ENCODE results near the gene SLC22A14.

GRCh38 chr3:38345879-38346586, 63.9 kb downstream of the SLC22A14 start:
- TF ChIP-seq CTCF (IDR thresholded peaks at IDR 0.05 in 2 of 3, conservative IDR thresholded peaks at IDR 0.05 in 1 of 3; ENCODE audit: control insufficient read depth in 2 of 3, extremely low read depth in 1 of 3, insufficient read depth in 1 of 3, low read depth in 3 of 3, low read length in 3 of 3) = no peak
- TF ChIP-seq ATF3 (IDR thresholded peaks at IDR 0.05; ENCODE audit: borderline replicate concordance, extremely low read depth, low read depth, low read length) = no peak
- TF ChIP-seq CEBPB (IDR thresholded peaks at IDR 0.05; ENCODE audit: borderline replicate concordance in 1 of 2, low read depth in 2 of 2, low read length in 2 of 2) = no peak
- no peak for TF ChIP-seq SIX5 (IDR thresholded peaks at IDR 0.05; ENCODE audit: low read depth, low read length, severe bottlenecking)
- no peak for TF ChIP-seq EZH2 (IDR thresholded peaks at IDR 0.05; ENCODE audit: borderline replicate concordance, control insufficient read depth, low read depth, low read length)
- TF ChIP-seq HCFC1 (IDR thresholded peaks at IDR 0.05; ENCODE audit: low read length) = no peak
- TF ChIP-seq POLR2AphosphoS5 (IDR thresholded peaks at IDR 0.05; ENCODE audit: low read length) = no peak
- TF ChIP-seq EGR1 (IDR thresholded peaks at IDR 0.05; ENCODE audit: borderline replicate concordance in 1 of 2, low read depth in 2 of 2, low read length in 2 of 2) = no peak
- no peak for TF ChIP-seq POLR2A (IDR thresholded peaks at IDR 0.05; ENCODE audit: low read depth, low read length)
- TF ChIP-seq CHD2 (IDR thresholded peaks at IDR 0.05; ENCODE audit: borderline replicate concordance, low read depth, low read length) = no peak
- TF ChIP-seq RAD21 (IDR thresholded peaks at IDR 0.05; ENCODE audit: insufficient read depth, low read depth, low read length) = no peak
